ENCODE data around the gene ACTG1.

GRCh38 chr17:81513372-81513752 is 763 bp upstream of the ACTG1 start:
- TF ChIP-seq, protein P1, sequence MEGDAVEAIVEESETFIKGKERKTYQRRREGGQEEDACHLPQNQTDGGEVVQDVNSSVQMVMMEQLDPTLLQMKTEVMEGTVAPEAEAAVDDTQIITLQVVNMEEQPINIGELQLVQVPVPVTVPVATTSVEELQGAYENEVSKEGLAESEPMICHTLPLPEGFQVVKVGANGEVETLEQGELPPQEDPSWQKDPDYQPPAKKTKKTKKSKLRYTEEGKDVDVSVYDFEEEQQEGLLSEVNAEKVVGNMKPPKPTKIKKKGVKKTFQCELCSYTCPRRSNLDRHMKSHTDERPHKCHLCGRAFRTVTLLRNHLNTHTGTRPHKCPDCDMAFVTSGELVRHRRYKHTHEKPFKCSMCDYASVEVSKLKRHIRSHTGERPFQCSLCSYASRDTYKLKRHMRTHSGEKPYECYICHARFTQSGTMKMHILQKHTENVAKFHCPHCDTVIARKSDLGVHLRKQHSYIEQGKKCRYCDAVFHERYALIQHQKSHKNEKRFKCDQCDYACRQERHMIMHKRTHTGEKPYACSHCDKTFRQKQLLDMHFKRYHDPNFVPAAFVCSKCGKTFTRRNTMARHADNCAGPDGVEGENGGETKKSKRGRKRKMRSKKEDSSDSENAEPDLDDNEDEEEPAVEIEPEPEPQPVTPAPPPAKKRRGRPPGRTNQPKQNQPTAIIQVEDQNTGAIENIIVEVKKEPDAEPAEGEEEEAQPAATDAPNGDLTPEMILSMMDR (conservative IDR thresholded peaks at IDR 0.05) = no peak
- no peak for TF ChIP-seq ZFX (IDR thresholded peaks at IDR 0.05)
